HL-60 (cell line): Measurements from ENCODE around the gene MACROD1.

ENCODE experiments used
- POLR2AphosphoS5 ChIP-seq: IDR thresholded peaks from 2 replicates; pipeline ENCODE4 v1.6.1; 2012; ENCODE audit warnings: low read depth
- TF ChIP-seq, protein P1 (sequence below): IDR thresholded peaks from one replicate; pipeline ENCODE4 v1.5.1; 2011; ENCODE audit warnings: low read length, control low read depth, inconsistent platforms; ENCODE audit not compliant: insufficient read depth

DNA sequence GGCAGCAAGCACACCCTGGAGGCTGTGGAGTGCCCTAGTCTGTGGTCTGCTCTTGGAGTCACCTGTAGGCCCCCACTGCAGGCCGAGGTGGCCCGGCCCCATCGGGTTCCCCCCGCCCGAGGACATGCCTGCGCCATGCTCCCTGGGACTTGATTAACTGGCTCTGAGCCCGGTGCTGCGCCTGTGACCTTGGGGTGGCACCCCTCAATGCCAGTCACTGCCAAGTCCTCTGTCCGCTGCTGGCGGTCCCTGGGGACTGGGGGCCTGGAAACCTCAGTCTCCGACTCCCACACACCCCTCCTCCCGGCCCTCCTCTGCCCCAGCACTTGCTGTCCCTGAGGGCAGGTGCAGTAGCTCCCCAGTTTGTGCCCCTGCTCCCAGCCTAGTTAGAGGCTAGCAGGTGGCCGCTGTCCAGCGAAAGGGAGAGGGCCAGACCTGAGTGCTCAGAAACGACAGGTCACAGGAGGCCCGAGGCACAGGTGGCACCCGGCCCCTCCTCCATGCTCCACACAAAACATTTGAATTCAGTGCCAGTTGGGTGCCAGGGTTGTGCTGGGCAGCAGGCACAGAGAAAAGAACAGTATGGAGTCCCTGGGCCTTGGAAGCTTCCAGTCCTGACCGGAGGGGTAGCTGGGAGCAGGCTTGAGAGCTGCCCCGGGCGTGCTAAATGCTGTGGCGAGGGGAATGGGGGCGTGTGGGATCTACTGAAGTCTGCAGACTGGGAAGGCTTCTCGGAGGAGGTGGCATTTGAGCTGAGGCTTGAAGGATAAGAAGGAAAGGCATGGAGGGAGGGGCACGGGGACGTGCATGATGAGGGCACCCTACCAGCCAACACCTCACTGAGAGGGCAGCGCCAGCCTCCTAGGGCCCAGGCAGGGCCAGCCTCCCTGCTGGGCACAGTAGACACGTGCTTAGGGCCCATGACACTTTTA lies 146.5 kb downstream of the MACROD1 start:
- TF ChIP-seq, protein P1, sequence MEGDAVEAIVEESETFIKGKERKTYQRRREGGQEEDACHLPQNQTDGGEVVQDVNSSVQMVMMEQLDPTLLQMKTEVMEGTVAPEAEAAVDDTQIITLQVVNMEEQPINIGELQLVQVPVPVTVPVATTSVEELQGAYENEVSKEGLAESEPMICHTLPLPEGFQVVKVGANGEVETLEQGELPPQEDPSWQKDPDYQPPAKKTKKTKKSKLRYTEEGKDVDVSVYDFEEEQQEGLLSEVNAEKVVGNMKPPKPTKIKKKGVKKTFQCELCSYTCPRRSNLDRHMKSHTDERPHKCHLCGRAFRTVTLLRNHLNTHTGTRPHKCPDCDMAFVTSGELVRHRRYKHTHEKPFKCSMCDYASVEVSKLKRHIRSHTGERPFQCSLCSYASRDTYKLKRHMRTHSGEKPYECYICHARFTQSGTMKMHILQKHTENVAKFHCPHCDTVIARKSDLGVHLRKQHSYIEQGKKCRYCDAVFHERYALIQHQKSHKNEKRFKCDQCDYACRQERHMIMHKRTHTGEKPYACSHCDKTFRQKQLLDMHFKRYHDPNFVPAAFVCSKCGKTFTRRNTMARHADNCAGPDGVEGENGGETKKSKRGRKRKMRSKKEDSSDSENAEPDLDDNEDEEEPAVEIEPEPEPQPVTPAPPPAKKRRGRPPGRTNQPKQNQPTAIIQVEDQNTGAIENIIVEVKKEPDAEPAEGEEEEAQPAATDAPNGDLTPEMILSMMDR: no peak
- no peak for TF ChIP-seq POLR2AphosphoS5
